HG02623 (cell line): Measurements from ENCODE around the gene SPRED2.

Source experiments
- ATAC-seq: cut with Tn5 transposase; IDR thresholded peaks from one replicate; pipeline ENCODE4 v1.9.1; 2021; ENCODE audit warnings: moderate library complexity; ENCODE audit not compliant: unreplicated experiment

Gene SPRED2

DNA sequence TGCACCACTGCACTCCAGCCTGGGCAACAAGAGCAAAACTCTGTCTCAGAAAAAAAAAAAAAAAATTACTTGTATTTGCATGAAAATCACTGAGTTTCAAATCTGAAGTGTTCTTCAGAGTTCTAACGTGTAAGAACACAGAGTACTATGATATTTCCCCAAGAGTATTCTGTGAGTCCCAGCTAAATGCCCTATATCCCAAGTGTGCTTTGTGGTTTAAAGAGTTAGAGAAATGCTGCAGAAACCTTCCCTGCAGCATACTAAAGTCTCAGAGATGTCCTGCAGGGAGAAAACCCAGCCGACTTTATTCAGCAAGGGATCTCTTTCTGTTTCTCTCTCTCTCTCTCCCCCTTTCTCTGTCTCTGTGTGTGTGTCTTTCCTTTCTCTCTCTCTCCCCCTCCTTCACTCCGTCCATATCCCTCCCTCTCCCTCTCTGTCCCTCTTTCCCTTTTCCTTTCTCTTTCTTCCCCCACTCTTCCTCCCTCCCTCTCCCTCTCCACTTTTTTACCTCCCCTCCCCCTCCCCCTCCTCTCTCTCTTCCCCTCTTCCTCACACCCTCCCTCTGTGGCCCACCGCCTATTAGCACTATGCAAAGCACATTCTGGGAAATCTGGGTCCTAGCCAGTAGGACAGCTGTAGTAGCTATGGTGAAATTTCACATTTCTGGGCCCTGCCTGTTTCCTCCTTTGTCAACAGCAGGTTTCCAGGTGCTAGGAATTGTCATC, 150.6 kb downstream of the SPRED2 start:
- no peak for ATAC-seq

- ATAC-seq = no peak
Observed at GRCh38 chr2:65279756-65280155, 152.6 kb downstream of the SPRED2 start.

DNA sequence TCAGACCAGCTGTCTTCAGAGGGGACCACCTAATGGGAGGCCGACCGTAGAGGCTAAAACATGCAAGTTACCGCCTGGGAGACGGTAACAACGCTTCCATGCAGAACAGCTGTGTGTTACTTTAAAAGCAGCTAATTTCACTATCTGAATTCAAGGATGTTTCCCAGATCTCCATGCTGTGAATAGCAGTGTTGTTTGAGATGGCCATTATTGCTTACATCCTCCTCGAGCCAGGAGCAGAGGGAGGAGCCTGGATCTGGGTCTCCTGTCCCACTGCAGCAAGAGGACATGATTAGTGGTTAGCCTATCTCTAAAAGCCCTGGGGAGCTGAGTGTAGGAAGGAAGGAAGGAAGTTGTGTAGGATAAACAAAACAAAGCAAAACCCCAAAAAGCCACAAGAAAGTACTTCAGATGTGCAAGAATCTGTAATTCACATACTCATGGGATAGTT, 153.8 kb downstream of the SPRED2 start:
- no peak for ATAC-seq

GRCh38 chr2:65277791-65278483, 154.5 kb downstream of the SPRED2 start:
- ATAC-seq = no peak

GRCh38 chr2:65277118-65277517, 155.3 kb downstream of the SPRED2 start:
- ATAC-seq = no peak

DNA sequence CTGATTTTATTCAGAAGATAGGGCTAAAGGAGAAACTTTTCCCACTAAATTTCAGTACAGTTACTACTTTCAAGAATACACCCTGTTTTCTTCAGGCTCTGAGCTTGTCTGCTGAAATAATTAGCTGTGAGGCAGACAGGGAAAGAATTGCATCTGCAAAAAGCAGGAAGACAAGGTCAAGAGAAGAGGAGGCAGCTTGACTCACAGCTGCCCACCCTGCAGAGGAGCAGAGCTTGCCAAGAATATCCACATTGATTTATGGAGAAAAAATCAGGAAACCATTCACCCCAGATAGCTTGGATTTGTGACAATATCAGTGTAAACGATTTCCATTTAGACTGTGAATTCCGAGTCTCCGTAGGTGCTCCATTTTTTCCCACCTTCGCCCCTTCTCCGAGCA, 155.8 kb downstream of the SPRED2 start:
- no peak for ATAC-seq

- no peak for ATAC-seq
Observed at GRCh38 chr2:65275141-65275915, 157.1 kb downstream of the SPRED2 start.

- no peak for ATAC-seq
Observed at GRCh38 chr2:65273344-65273743, 159.1 kb downstream of the SPRED2 start.

DNA sequence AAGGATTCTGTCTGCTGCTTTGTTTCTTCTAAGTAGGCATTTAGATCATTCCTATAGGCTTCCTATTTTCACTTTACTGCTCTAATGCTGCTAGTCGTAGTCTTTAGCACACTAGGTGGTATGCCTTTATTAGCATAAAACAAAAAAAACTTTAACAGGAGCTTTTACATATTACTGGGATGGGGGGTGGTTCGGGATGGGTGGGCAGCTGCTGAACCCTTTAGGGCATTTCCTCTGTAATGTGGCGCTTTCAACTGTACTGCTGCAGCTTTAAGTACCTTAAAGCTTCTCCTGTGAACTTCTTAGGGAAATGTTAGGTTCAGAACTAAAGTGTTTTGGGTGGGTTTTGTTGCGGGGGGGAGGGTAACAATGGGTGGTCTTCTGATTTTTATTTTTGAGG, 163.4 kb downstream of the SPRED2 start:
- no peak for ATAC-seq

- no peak for ATAC-seq
Observed at GRCh38 chr2:65267008-65267407, 165.4 kb downstream of the SPRED2 start.

GRCh38 chr2:65265671-65266045, 166.7 kb downstream of the SPRED2 start:
- no peak for ATAC-seq

DNA sequence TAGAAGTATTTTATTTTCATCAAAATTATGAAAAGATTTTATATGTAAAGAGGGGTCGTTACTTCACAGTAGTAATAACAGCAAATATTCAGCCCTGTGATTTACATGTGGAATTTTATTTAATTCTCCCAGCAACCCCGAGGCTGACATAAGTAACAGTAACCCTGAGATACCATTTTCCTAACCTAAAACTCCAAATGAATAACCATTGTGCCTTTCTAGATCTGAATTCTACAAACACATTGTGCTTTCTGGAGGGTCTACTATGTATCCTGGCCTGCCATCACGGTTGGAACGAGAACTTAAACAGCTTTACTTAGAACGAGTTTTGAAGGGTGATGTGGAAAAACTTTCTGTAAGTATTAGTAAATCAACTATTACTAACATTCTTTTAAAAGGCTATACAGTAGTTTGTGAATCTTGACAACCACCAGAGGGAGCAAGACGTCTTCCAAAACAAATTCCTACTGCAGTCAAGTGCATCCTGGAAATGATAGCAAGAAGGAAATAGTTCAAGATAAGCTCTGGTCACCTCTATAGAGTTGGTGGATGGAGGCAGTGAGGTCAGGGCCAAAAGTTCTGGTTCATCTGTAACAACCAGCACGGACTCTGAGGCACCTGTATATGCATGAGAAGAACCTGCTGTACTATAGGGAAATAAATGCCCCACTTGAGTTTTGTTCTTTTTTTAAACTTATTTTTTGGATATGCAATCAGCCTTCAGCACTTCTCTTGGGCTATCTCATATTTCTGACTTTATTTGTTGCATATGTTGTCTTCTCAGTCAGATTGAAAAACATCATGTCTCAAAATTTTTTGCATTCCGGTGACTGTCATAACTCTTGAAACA, 167.4 kb downstream of the SPRED2 start:
- no peak for ATAC-seq

GRCh38 chr2:65263986-65264385, 168.4 kb downstream of the SPRED2 start:
- ATAC-seq = no peak

GRCh38 chr2:65263262-65263661, 169.1 kb downstream of the SPRED2 start:
- no peak for ATAC-seq

DNA sequence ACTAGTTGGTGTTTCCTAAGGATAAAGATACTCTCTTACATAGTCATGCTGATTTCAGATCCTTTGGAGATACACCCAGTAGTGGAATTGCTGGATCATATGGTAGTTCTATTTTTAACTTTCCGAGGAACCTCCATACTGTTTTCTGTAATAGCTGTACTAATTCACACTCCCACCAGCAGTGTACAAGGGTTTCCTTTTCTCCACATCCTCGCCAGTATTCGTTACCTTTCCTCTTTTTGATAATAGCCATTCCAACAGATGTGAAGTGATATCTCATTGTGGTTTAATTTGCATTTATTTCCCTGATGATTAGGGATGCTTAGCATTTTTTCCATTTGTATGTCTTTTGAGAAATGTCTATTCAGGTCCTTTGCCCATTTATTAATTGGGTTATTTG, 170.7 kb downstream of the SPRED2 start:
- no peak for ATAC-seq
